Activated CD4-positive, alpha-beta T cell treated with anti-CD3 and anti-CD28 coated beads for 24 hours (primary cell): ENCODE measurements around the gene CCDC106.

ENCODE experiments used
- DNase-seq, 2 donors: peaks; one replicate each; pipeline ENCODE4 v3.0.0-alpha.2; 2020; ENCODE audit warnings: low read depth in 2 of 2

The CCDC106 gene

GRCh38 chr19:55696301-55697068 lies 48.5 kb downstream of the CCDC106 start:
- no peak for DNase-seq

DNA sequence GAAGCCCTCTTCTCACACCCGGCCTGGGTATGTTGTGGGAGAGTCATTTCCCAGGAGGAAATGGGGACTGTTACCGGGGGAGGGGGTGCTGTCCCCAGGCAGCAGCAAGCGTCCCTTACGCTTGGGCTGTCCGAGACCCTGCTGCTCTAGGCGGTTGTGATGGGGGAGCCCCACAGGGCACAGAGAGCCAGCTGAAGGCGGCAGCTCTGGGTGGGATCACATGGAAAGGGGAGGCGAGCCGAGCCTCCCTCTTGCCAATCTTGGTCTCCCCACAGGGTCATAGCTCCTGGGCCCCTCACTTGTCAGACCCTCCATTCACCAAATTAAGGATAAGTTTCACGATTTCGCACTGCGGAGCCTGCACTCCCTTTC lies 49.0 kb downstream of the CCDC106 start:
- DNase-seq, result no peak

- no peak for DNase-seq
Measured at GRCh38 chr19:55697698-55698097, 49.7 kb downstream of the CCDC106 start.

DNA sequence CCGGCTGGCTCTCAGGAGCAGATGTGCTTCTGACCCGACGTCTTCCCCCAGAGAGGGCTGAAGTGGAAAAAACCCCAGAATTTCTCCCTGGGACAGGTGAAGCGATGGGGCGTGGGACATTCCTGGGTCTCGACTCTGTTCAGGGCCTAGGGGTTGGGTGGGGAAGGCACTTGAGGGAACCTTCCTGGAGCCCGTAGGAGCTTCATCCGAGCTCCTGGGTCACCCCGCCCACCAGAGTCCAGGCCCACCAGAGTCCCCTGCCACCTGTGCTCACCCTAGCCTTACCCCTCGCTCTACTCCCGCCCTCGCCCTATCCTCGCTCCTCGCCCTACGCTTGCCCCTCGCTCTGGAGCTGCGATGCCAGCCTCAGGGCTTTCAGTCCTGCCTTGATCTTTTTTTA lies 50.2 kb downstream of the CCDC106 start:
- DNase-seq, result no peak

GRCh38 chr19:55699221-55699620 lies 51.2 kb downstream of the CCDC106 start:
- DNase-seq, result no peak

DNA sequence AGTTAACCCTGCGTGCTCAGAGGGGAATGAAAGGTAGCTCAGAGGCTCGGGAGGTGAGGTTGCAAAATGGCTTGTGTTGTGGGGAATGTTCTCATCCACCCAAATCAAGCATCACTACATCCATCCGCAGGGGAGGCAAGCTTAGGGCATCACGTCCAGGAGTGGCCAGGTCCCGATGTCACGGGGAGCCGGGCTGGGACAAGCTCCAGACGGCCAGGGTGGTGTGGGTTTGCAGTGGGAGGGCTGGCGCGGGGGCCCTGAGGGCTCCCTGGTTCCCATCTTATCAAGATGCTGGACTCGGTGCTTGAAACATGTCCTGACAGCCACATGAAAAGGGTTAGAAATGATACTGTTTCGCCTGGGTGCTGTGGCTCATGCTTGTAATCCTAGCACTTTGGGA lies 52.8 kb downstream of the CCDC106 start:
- no peak for DNase-seq

DNA sequence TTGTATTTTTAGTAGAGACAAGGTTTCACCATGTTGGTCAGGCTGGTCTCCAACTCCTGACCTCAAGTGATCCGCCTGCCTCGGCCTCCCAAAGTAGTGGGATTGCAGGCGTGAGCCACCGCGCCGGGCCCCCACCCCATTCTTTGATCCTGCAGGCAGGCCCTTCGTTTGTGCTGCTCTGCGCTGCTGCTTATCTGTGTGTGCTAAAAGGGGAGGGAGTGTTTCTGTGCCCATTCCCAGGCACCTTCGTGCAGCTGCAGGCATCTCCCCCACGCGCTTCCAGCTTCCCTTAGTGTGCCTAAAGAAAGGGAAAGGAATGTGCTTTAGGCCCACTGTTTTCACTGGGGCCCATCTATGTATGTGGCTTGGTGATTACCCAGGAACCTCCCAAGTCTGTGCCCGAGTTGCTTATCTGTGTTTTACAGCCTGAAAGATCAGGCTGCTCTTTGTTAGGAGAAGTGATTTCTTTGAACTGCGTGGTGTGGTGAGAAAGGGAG lies 54.2 kb downstream of the CCDC106 start:
- no peak for DNase-seq
